K562 (cell line): ENCODE measurements around the gene FAR2.

Experiments used
- CCAR2 ChIP-seq: fragments of 200-400 bp; formaldehyde crosslinking; IDR thresholded peaks from 2 replicates; pipeline ENCODE4 v1.6.1; 2017; ENCODE audit warnings: mild to moderate bottlenecking, low read depth, low read length
- EGR1 ChIP-seq: fragments of 450-650 bp; conservative IDR thresholded peaks from 2 replicates; pipeline ENCODE4 v1.6.1; 2017; ENCODE audit warnings: mild to moderate bottlenecking
- HMG20A ChIP-seq: fragments of 450-650 bp; formaldehyde crosslinking; conservative IDR thresholded peaks from 2 replicates; pipeline ENCODE4 v1.4.0; 2020; ENCODE audit warnings: mild to moderate bottlenecking, mixed read lengths
- MAFK ChIP-seq: IDR thresholded peaks from 2 replicates; pipeline ENCODE4 v1.6.1; 2011; ENCODE audit warnings: low read length, improper control_type of control experiment
- NBN ChIP-seq: fragments of 450-650 bp; IDR thresholded peaks from 2 replicates; pipeline ENCODE4 v1.6.1; 2016; ENCODE audit warnings: low read depth, mild to moderate bottlenecking
- NFIC ChIP-seq: fragments of 450-650 bp; IDR thresholded peaks from 2 replicates; pipeline ENCODE4 v1.6.1; 2017; ENCODE audit warnings: mild to moderate bottlenecking, inconsistent platforms
- NFIX ChIP-seq: fragments of 250-450 bp; sonication (Bioruptor Pico); IDR thresholded peaks from 2 replicates; pipeline ENCODE4 v1.4.0; 2020; ENCODE audit warnings: low read depth, mild to moderate bottlenecking, moderate library complexity
- POLR2A ChIP-seq: fragments of 450-650 bp; conservative IDR thresholded peaks from 2 replicates; pipeline ENCODE4 v1.6.1; 2016
- SIN3B ChIP-seq: fragments of 450-650 bp; IDR thresholded peaks from 2 replicates; pipeline ENCODE4 v1.6.1; 2017; ENCODE audit warnings: low read depth, mild to moderate bottlenecking, moderate library complexity
- SP1 ChIP-seq: sonication (generic); formaldehyde crosslinking; IDR thresholded peaks from 2 replicates; pipeline ENCODE4 v1.8.1; 2022; ENCODE audit warnings: mild to moderate bottlenecking, missing genetic modification reagents
- TARDBP ChIP-seq: fragments of 450-650 bp; IDR thresholded peaks from 2 replicates; pipeline ENCODE4 v1.6.1; 2016
- TF ChIP-seq, protein P1 (sequence below): fragments of 450-650 bp; IDR thresholded peaks from 2 replicates; pipeline ENCODE4 v1.6.1; 2016; ENCODE audit warnings: missing biosample characterization, missing genetic modification characterization
- TF ChIP-seq, protein P2 (sequence below), 3 experiments: IDR thresholded peaks in 2 of 3; conservative IDR thresholded peaks in 1 of 3; 2 replicates each; pipeline ENCODE4 v1.5.1; 2011 to 2012; ENCODE audit warnings: low read length in 3 of 3, mild to moderate bottlenecking in 3 of 3, control low read depth in 2 of 3, improper control_type of control experiment in 1 of 3, inconsistent platforms in 1 of 3, low read depth in 1 of 3, mixed read lengths in 1 of 3, moderate library complexity in 1 of 3; ENCODE audit not compliant: insufficient read depth in 2 of 3
- TF ChIP-seq, protein P3 (sequence below): sonication (generic); formaldehyde crosslinking; IDR thresholded peaks from 2 replicates; pipeline ENCODE4 v1.8.1; 2022; ENCODE audit warnings: missing genetic modification reagents

DNA sequence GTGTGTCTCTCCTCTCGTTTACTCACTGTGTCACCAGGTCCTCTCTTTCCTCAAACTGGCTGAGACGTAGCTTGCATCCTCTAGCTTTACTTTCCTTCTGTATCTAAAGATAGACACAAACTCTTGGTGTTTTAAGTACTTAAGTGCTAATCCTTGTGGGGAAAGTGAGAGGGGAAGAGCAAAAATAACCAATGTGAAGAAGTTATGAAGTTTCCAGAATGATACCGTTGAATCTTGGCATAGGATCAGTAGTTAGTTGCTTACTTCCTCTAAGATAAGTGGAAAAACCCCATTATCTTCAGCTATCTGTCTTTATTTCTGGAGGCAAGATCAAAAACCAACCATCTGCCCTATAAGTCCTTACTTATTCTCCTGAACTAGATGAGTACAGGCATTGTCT is 10.6 kb downstream of the FAR2 start:
- TF ChIP-seq NBN: no peak
- no peak for TF ChIP-seq SIN3B
- TF ChIP-seq, protein P1, sequence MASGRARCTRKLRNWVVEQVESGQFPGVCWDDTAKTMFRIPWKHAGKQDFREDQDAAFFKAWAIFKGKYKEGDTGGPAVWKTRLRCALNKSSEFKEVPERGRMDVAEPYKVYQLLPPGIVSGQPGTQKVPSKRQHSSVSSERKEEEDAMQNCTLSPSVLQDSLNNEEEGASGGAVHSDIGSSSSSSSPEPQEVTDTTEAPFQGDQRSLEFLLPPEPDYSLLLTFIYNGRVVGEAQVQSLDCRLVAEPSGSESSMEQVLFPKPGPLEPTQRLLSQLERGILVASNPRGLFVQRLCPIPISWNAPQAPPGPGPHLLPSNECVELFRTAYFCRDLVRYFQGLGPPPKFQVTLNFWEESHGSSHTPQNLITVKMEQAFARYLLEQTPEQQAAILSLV: no peak
- no peak for TF ChIP-seq NFIC
- TF ChIP-seq MAFK: no peak
- TF ChIP-seq, protein P2, sequence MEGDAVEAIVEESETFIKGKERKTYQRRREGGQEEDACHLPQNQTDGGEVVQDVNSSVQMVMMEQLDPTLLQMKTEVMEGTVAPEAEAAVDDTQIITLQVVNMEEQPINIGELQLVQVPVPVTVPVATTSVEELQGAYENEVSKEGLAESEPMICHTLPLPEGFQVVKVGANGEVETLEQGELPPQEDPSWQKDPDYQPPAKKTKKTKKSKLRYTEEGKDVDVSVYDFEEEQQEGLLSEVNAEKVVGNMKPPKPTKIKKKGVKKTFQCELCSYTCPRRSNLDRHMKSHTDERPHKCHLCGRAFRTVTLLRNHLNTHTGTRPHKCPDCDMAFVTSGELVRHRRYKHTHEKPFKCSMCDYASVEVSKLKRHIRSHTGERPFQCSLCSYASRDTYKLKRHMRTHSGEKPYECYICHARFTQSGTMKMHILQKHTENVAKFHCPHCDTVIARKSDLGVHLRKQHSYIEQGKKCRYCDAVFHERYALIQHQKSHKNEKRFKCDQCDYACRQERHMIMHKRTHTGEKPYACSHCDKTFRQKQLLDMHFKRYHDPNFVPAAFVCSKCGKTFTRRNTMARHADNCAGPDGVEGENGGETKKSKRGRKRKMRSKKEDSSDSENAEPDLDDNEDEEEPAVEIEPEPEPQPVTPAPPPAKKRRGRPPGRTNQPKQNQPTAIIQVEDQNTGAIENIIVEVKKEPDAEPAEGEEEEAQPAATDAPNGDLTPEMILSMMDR (IDR thresholded peaks at IDR 0.05 in 2 of 3, conservative IDR thresholded peaks at IDR 0.05 in 1 of 3; ENCODE audit: insufficient read depth in 2 of 3, low read depth in 1 of 3, low read length in 3 of 3): no peak
- no peak for TF ChIP-seq SP1 (CRISPR knock-in tag)
- no peak for TF ChIP-seq EGR1
- TF ChIP-seq POLR2A: no peak
- no peak for TF ChIP-seq TARDBP
- TF ChIP-seq, protein P3, sequence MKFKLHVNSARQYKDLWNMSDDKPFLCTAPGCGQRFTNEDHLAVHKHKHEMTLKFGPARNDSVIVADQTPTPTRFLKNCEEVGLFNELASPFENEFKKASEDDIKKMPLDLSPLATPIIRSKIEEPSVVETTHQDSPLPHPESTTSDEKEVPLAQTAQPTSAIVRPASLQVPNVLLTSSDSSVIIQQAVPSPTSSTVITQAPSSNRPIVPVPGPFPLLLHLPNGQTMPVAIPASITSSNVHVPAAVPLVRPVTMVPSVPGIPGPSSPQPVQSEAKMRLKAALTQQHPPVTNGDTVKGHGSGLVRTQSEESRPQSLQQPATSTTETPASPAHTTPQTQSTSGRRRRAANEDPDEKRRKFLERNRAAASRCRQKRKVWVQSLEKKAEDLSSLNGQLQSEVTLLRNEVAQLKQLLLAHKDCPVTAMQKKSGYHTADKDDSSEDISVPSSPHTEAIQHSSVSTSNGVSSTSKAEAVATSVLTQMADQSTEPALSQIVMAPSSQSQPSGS (CRISPR knock-in tag): no peak
- no peak for TF ChIP-seq CCAR2
- no peak for TF ChIP-seq HMG20A (CRISPR knock-in tag)
- no peak for TF ChIP-seq NFIX (CRISPR knock-in tag)
